ENCODE results near the gene ABHD12B.

ABHD12B gene

GRCh38 chr14:50946234-50946935 is 74.5 kb downstream of the ABHD12B start:
- Histone ChIP-seq H3K4me3 (ENCODE audit: low read length) (no peak overlapping the region), H3K9me3 (replicated peaks; ENCODE audit: insufficient read depth, low read length) (no peaks in the 10 kb centered on the region), H3K4me1 (ENCODE audit: low read length) (no peaks in the 10 kb centered on the region), H3K9ac (ENCODE audit: low read length) (no peak overlapping the region), H3F3A (ENCODE audit: insufficient read depth, low read length) (no peaks in the 10 kb centered on the region), H3K27ac (ENCODE audit: low read length) (no peak overlapping the region), H3K4me2 (ENCODE audit: low read depth, low read length) (no peak overlapping the region), H3K79me2 (ENCODE audit: low read length) (no peaks in the 10 kb centered on the region), H2AFZ (ENCODE audit: low read length) (no peak overlapping the region), H4K20me1 (ENCODE audit: insufficient read depth, low read length) (no peaks in the 10 kb centered on the region), H3K36me3 (replicated peaks; ENCODE audit: insufficient read depth, low read length) (no peaks in the 10 kb centered on the region), H3K27me3 (replicated peaks; ENCODE audit: insufficient read depth, low read length) (no peaks in the 10 kb centered on the region), H3K9me2 (replicated peaks; ENCODE audit: insufficient read depth, low read length) (no peaks in the 10 kb centered on the region)
- DNase-seq, result no peak
- TF ChIP-seq EZH2phosphoT487 (IDR thresholded peaks at IDR 0.05; ENCODE audit: low read length), result no peak
- TF ChIP-seq CTCF (IDR thresholded peaks at IDR 0.05; ENCODE audit: low read length), result no peak
- TF ChIP-seq EZH2 (optimal IDR thresholded peaks at IDR 0.05; ENCODE audit: low read depth, low read length), result no peak

GRCh38 chr14:50947446-50947845 is 75.6 kb downstream of the ABHD12B start:
- Histone ChIP-seq H3K4me1 (ENCODE audit: low read length) (no peaks in the 10 kb centered on the region), H2AFZ (ENCODE audit: low read length) (no peak overlapping the region), H3K79me2 (ENCODE audit: low read length) (no peaks in the 10 kb centered on the region), H3F3A (ENCODE audit: insufficient read depth, low read length) (no peaks in the 10 kb centered on the region), H3K9ac (ENCODE audit: low read length) (no peak overlapping the region), H3K27ac (ENCODE audit: low read length) (no peak overlapping the region), H3K9me3 (replicated peaks; ENCODE audit: insufficient read depth, low read length) (no peaks in the 10 kb centered on the region), H3K27me3 (replicated peaks; ENCODE audit: insufficient read depth, low read length) (no peaks in the 10 kb centered on the region), H3K9me2 (replicated peaks; ENCODE audit: insufficient read depth, low read length) (no peaks in the 10 kb centered on the region), H3K4me2 (ENCODE audit: low read depth, low read length) (no peak overlapping the region), H4K20me1 (ENCODE audit: insufficient read depth, low read length) (no peaks in the 10 kb centered on the region), H3K36me3 (replicated peaks; ENCODE audit: insufficient read depth, low read length) (no peaks in the 10 kb centered on the region), H3K4me3 (ENCODE audit: low read length) (no peak overlapping the region)
- DNase-seq, result no peak
- no peak for TF ChIP-seq EZH2 (optimal IDR thresholded peaks at IDR 0.05; ENCODE audit: low read depth, low read length)
- TF ChIP-seq EZH2phosphoT487 (IDR thresholded peaks at IDR 0.05; ENCODE audit: low read length), result no peak
- no peak for TF ChIP-seq CTCF (IDR thresholded peaks at IDR 0.05; ENCODE audit: low read length)

- Histone ChIP-seq H3K4me3 (ENCODE audit: low read length) (no peak overlapping the region), H3K4me2 (ENCODE audit: low read depth, low read length) (no peak overlapping the region), H3K9me2 (replicated peaks; ENCODE audit: insufficient read depth, low read length) (no peaks in the 10 kb centered on the region), H3K27ac (ENCODE audit: low read length) (no peak overlapping the region), H4K20me1 (ENCODE audit: insufficient read depth, low read length) (no peaks in the 10 kb centered on the region), H3K4me1 (ENCODE audit: low read length) (no peaks in the 10 kb centered on the region), H3K27me3 (replicated peaks; ENCODE audit: insufficient read depth, low read length) (no peaks in the 10 kb centered on the region), H3K36me3 (replicated peaks; ENCODE audit: insufficient read depth, low read length) (no peaks in the 10 kb centered on the region), H3F3A (ENCODE audit: insufficient read depth, low read length) (no peaks in the 10 kb centered on the region), H3K79me2 (ENCODE audit: low read length) (no peaks in the 10 kb centered on the region), H3K9me3 (replicated peaks; ENCODE audit: insufficient read depth, low read length) (no peaks in the 10 kb centered on the region), H2AFZ (ENCODE audit: low read length) (no peak overlapping the region), H3K9ac (ENCODE audit: low read length) (no peak overlapping the region)
- no peak for DNase-seq
- TF ChIP-seq EZH2phosphoT487 (IDR thresholded peaks at IDR 0.05; ENCODE audit: low read length) (no peak), EZH2 (optimal IDR thresholded peaks at IDR 0.05; ENCODE audit: low read depth, low read length) (no peak), CTCF (IDR thresholded peaks at IDR 0.05; ENCODE audit: low read length) (no peak)
Measured at GRCh38 chr14:50948205-50948604, 76.4 kb downstream of the ABHD12B start.

Data from MM.1S (cell line).